HG02973 (cell line): Measurements from ENCODE around the gene GABRD.

Experiments
- ATAC-seq: cut with Tn5 transposase; IDR thresholded peaks from one replicate; pipeline ENCODE4 v1.9.1; 2021; ENCODE audit warnings: moderate library complexity; ENCODE audit not compliant: unreplicated experiment

Gene GABRD

GRCh38 chr1:1985375-1986050 lies 33.6 kb upstream of the GABRD start:
- no peak for ATAC-seq

- ATAC-seq = no peak
Observed at GRCh38 chr1:1986451-1987141, 32.5 kb upstream of the GABRD start.

GRCh38 chr1:1987142-1987510 lies 32.0 kb upstream of the GABRD start:
- ATAC-seq = no peak

- ATAC-seq = no peak
Observed at GRCh38 chr1:1988061-1988945, 30.8 kb upstream of the GABRD start.

- no peak for ATAC-seq
Observed at GRCh38 chr1:1989102-1989542, 30.0 kb upstream of the GABRD start.

GRCh38 chr1:1989789-1990188 lies 29.4 kb upstream of the GABRD start:
- no peak for ATAC-seq

GRCh38 chr1:1990222-1990621 lies 28.9 kb upstream of the GABRD start:
- ATAC-seq = no peak

- no peak for ATAC-seq
Observed at GRCh38 chr1:1994536-1994935, 24.6 kb upstream of the GABRD start.

GRCh38 chr1:1996207-1996651 lies 22.9 kb upstream of the GABRD start:
- ATAC-seq = no peak

- ATAC-seq = no peak
Observed at GRCh38 chr1:1997576-1997975, 21.6 kb upstream of the GABRD start.

GRCh38 chr1:2000432-2000831 lies 18.7 kb upstream of the GABRD start:
- ATAC-seq = no peak

GRCh38 chr1:2000850-2001249 lies 18.3 kb upstream of the GABRD start:
- no peak for ATAC-seq

- ATAC-seq = no peak
Observed at GRCh38 chr1:2001773-2002411, 17.3 kb upstream of the GABRD start.

GRCh38 chr1:2003541-2004131 lies 15.5 kb upstream of the GABRD start, which contains the start of gene CFAP74:
CFAP74 (minus strand) TSS chr1:2003786; CDS start chr1:1990956, 12,830 bp downstream.
- no peak for ATAC-seq

- ATAC-seq = no peak
Observed at GRCh38 chr1:2004856-2005255, 14.3 kb upstream of the GABRD start.

GRCh38 chr1:2009101-2010053 lies 9.8 kb upstream of the GABRD start:
- no peak for ATAC-seq

GRCh38 chr1:2014181-2014580 lies 5.0 kb upstream of the GABRD start:
- no peak for ATAC-seq

- ATAC-seq = no peak
Observed at GRCh38 chr1:2014741-2015735, 4.1 kb upstream of the GABRD start.
